SK-N-SH treated with all-trans-retinoic acid at 6 μM for 48 hours (cell line): Measurements from ENCODE around the gene INPP5E.

Source experiments
- ATAC-seq: fragments of 200-7000 bp; cut with Tn5 transposase; 3 replicates; pipeline ENCODE4 v1.9.1; 2020; ENCODE audit warnings: mild to moderate bottlenecking, moderate library complexity
- ARNTL ChIP-seq: fragments of 450-650 bp; formaldehyde crosslinking; IDR thresholded peaks from 2 replicates; pipeline ENCODE4 v1.5.0; 2020; ENCODE audit warnings: low read depth, mild to moderate bottlenecking, moderate library complexity, borderline replicate concordance
- BACH2 ChIP-seq: fragments of 250-450 bp; sonication (Bioruptor Pico); IDR thresholded peaks from 2 replicates; pipeline ENCODE4 v1.9.0; 2021; ENCODE audit warnings: mild to moderate bottlenecking, borderline replicate concordance
- CREB5 ChIP-seq: fragments of 250-450 bp; sonication (Bioruptor Pico); IDR thresholded peaks from 2 replicates; pipeline ENCODE4 v1.5.1; 2020; ENCODE audit warnings: low read depth, mild to moderate bottlenecking, moderate library complexity
- CSRNP3 ChIP-seq: fragments of 250-450 bp; sonication (Bioruptor Pico); IDR thresholded peaks from 2 replicates; pipeline ENCODE4 v1.5.1; 2021; ENCODE audit warnings: mild to moderate bottlenecking, moderate library complexity
- ESRRG ChIP-seq: fragments of 250-450 bp; sonication (Bioruptor Pico); IDR thresholded peaks from 2 replicates; pipeline ENCODE4 v1.6.1; 2021; ENCODE audit warnings: mild to moderate bottlenecking
- ISL1 ChIP-seq: fragments of 250-450 bp; sonication (Bioruptor Pico); IDR thresholded peaks from 2 replicates; pipeline ENCODE4 v2.1.2; 2022; ENCODE audit warnings: mild to moderate bottlenecking, moderate library complexity
- PATZ1 ChIP-seq: fragments of 250-450 bp; sonication (Bioruptor Pico); IDR thresholded peaks from 2 replicates; pipeline ENCODE4 v1.8.0; 2020; ENCODE audit warnings: mild to moderate bottlenecking, moderate library complexity, borderline replicate concordance
- POU6F1 ChIP-seq: fragments of 250-450 bp; sonication (Bioruptor Pico); IDR thresholded peaks from 2 replicates; pipeline ENCODE4 v1.8.0; 2021; ENCODE audit warnings: low read depth, mild to moderate bottlenecking, moderate library complexity, borderline replicate concordance
- RARB ChIP-seq: fragments of 250-450 bp; sonication (Bioruptor Pico); IDR thresholded peaks from 2 replicates; pipeline ENCODE4 v1.8.0; 2021; ENCODE audit warnings: mild to moderate bottlenecking, moderate library complexity
- SNAI2 ChIP-seq: fragments of 250-450 bp; sonication (Bioruptor Pico); IDR thresholded peaks from 2 replicates; pipeline ENCODE4 v1.5.0; 2020; ENCODE audit warnings: mild to moderate bottlenecking, moderate library complexity
- TCF4 ChIP-seq: fragments of 250-450 bp; sonication (Bioruptor Pico); IDR thresholded peaks from 2 replicates; pipeline ENCODE4 v1.8.0; 2021; ENCODE audit warnings: mild to moderate bottlenecking, moderate library complexity, borderline replicate concordance
- TOX ChIP-seq: fragments of 250-450 bp; sonication (Bioruptor Pico); IDR thresholded peaks from 2 replicates; pipeline ENCODE4 v1.8.0; 2021; ENCODE audit warnings: mild to moderate bottlenecking, moderate library complexity, borderline replicate concordance
- TSHZ2 ChIP-seq: fragments of 250-450 bp; sonication (Bioruptor Pico); IDR thresholded peaks from 2 replicates; pipeline ENCODE4 v1.5.0; 2020; ENCODE audit warnings: mild to moderate bottlenecking, moderate library complexity
- ZC3H10 ChIP-seq: fragments of 250-450 bp; sonication (Bioruptor Pico); IDR thresholded peaks from 2 replicates; pipeline ENCODE4 v1.5.1; 2021; ENCODE audit warnings: mild to moderate bottlenecking, moderate library complexity
- ZFP3 ChIP-seq: fragments of 250-450 bp; sonication (Bioruptor Pico); IDR thresholded peaks from 2 replicates; pipeline ENCODE4 v1.5.0; 2020; ENCODE audit warnings: mild to moderate bottlenecking, moderate library complexity
- ZNF70 ChIP-seq: fragments of 450-650 bp; formaldehyde crosslinking; IDR thresholded peaks from 2 replicates; pipeline ENCODE4 v1.5.0; 2020; ENCODE audit warnings: mild to moderate bottlenecking, moderate library complexity
- ZNF8 ChIP-seq: fragments of 450-650 bp; formaldehyde crosslinking; IDR thresholded peaks from 2 replicates; pipeline ENCODE4 v1.5.0; 2020; ENCODE audit warnings: mild to moderate bottlenecking, moderate library complexity

The INPP5E gene

GRCh38 chr9:136386018-136386417 lies 53.6 kb downstream of the INPP5E start:
- ATAC-seq: no peak
- TF ChIP-seq TSHZ2 (CRISPR knock-in tag) (no peak), ZNF8 (CRISPR knock-in tag) (no peak), CREB5 (CRISPR knock-in tag) (no peak), ARNTL (CRISPR knock-in tag) (no peak), POU6F1 (CRISPR knock-in tag) (no peak), ZNF70 (no peak), ISL1 (CRISPR knock-in tag) (no peak), ZC3H10 (no peak), ZFP3 (no peak), ESRRG (CRISPR knock-in tag) (no peak)
- TF ChIP-seq, all 23 proteins: peak for 0

GRCh38 chr9:136385015-136385414 lies 54.6 kb downstream of the INPP5E start:
- TF ChIP-seq PATZ1: no peak
- no peak for TF ChIP-seq TCF4 (CRISPR knock-in tag)
- TF ChIP-seq RARB: no peak
- TF ChIP-seq ISL1 (CRISPR knock-in tag): no peak
- TF ChIP-seq SNAI2 (CRISPR knock-in tag): no peak
- TF ChIP-seq ZC3H10: no peak
- TF ChIP-seq TSHZ2 (CRISPR knock-in tag): no peak
- TF ChIP-seq, all 23 proteins: peak for 0
- ATAC-seq: no peak

- ATAC-seq: no peak
- TF ChIP-seq SNAI2 (CRISPR knock-in tag) (no peak), ARNTL (CRISPR knock-in tag) (no peak), CSRNP3 (CRISPR knock-in tag) (no peak), BACH2 (no peak), TOX (CRISPR knock-in tag) (no peak)
These were observed 56.2 kb downstream of the INPP5E start for GRCh38 chr9:136383436-136383835.
